ENCODE data around the gene ATR. TPM values are rescaled to one million over a fixed set of nuclear protein-coding genes. Genes with fewer than 3 reads are reported as not detected.
"Not testable (repeated sequence)": the region's sequence is repeated elsewhere in the genome, so short reads cannot be mapped to it uniquely, and the experiment has no call there.

Gene ATR
- polyA plus RNA-seq, 1 donor from 2014 or later = 26.1 TPM

- no peaks in the 10 kb centered on the region for H3K79me2 ChIP-seq (replicated peaks; ENCODE audit: insufficient read depth, low read length)
- H3K9me2 ChIP-seq (ENCODE audit: insufficient read depth, low read length) = no peaks in the 10 kb centered on the region
- H4K20me1 ChIP-seq (ENCODE audit: insufficient read depth) = no peaks in the 10 kb centered on the region
- no peak overlapping the region for H3K27ac ChIP-seq (ENCODE audit: low read length)
- TF ChIP-seq SMC3 (conservative IDR thresholded peaks at IDR 0.05; ENCODE audit: poor library complexity) (no peak), EZH2 (IDR thresholded peaks at IDR 0.05; ENCODE audit: borderline replicate concordance, insufficient read depth, low read length, poor library complexity, severe bottlenecking) (no peak), EP300 (conservative IDR thresholded peaks at IDR 0.05; ENCODE audit: poor library complexity, severe bottlenecking) (no peak), TAF1 (IDR thresholded peaks at IDR 0.05; ENCODE audit: low read depth) (no peak), REST (IDR thresholded peaks at IDR 0.05; ENCODE audit: borderline replicate concordance) (no peak), RAD21 (conservative IDR thresholded peaks at IDR 0.05) (no peak), POLR2AphosphoS5 (IDR thresholded peaks at IDR 0.05) (no peak), CTCF (IDR thresholded peaks at IDR 0.05; ENCODE audit: poor library complexity, severe bottlenecking) (no peak), MXI1 (conservative IDR thresholded peaks at IDR 0.05; ENCODE audit: poor library complexity, severe bottlenecking) (no peak)
- H3K36me3 ChIP-seq (ENCODE audit: insufficient read depth, low read length) = no peaks in the 10 kb centered on the region
- no peak overlapping the region for H3K9ac ChIP-seq (ENCODE audit: low read length)
- no peaks in the 10 kb centered on the region for H3F3A ChIP-seq (ENCODE audit: insufficient read depth, low read length, poor library complexity, severe bottlenecking)
- no peak overlapping the region for H2AFZ ChIP-seq (ENCODE audit: low read depth, low read length)
- H3K9me3 ChIP-seq (ENCODE audit: low read length) = no peaks in the 10 kb centered on the region
- H3K4me2 ChIP-seq (ENCODE audit: low read length) = no peak overlapping the region
- H3K27me3 ChIP-seq (ENCODE audit: insufficient read depth, low read depth, low read length) = no peaks in the 10 kb centered on the region
- H3K4me3 ChIP-seq (ENCODE audit: low read length) = no peak overlapping the region
Observed at GRCh38 chr3:142553741-142554140, 24.8 kb downstream of the ATR start.

- not testable (repeated sequence) for H4K20me1 ChIP-seq (ENCODE audit: insufficient read depth); H3K9me2 ChIP-seq (ENCODE audit: insufficient read depth, low read length); H3F3A ChIP-seq (ENCODE audit: insufficient read depth, low read length, poor library complexity, severe bottlenecking); H2AFZ ChIP-seq (ENCODE audit: low read depth, low read length); H3K4me3 ChIP-seq (ENCODE audit: low read length); H3K36me3 ChIP-seq (ENCODE audit: insufficient read depth, low read length); H3K27me3 ChIP-seq (ENCODE audit: insufficient read depth, low read depth, low read length); H3K79me2 ChIP-seq (replicated peaks; ENCODE audit: insufficient read depth, low read length); H3K4me2 ChIP-seq (ENCODE audit: low read length); H3K9ac ChIP-seq (ENCODE audit: low read length); H3K27ac ChIP-seq (ENCODE audit: low read length); H3K9me3 ChIP-seq (ENCODE audit: low read length)
Observed at GRCh38 chr3:142552579-142552978, 26.0 kb downstream of the ATR start.

GRCh38 chr3:142549986-142550385, 28.5 kb downstream of the ATR start:
- Histone ChIP-seq H4K20me1 (ENCODE audit: insufficient read depth) (no peaks in the 10 kb centered on the region), H3K9me3 (ENCODE audit: low read length) (no peaks in the 10 kb centered on the region), H3K4me3 (ENCODE audit: low read length) (no peak overlapping the region), H3K79me2 (replicated peaks; ENCODE audit: insufficient read depth, low read length) (no peaks in the 10 kb centered on the region), H3F3A (ENCODE audit: insufficient read depth, low read length, poor library complexity, severe bottlenecking) (no peaks in the 10 kb centered on the region), H3K27me3 (ENCODE audit: insufficient read depth, low read depth, low read length) (no peaks in the 10 kb centered on the region), H3K27ac (ENCODE audit: low read length) (no peak overlapping the region), H3K4me2 (ENCODE audit: low read length) (no peak overlapping the region), H3K36me3 (ENCODE audit: insufficient read depth, low read length) (no peaks in the 10 kb centered on the region), H3K9me2 (ENCODE audit: insufficient read depth, low read length) (no peaks in the 10 kb centered on the region), H3K9ac (ENCODE audit: low read length) (no peak overlapping the region), H2AFZ (ENCODE audit: low read depth, low read length) (no peak overlapping the region)
- TF ChIP-seq SMC3 (conservative IDR thresholded peaks at IDR 0.05; ENCODE audit: poor library complexity) (no peak), CTCF (IDR thresholded peaks at IDR 0.05; ENCODE audit: poor library complexity, severe bottlenecking) (no peak)

Measured in neural cell (in vitro differentiated cells).